ENCODE results near the gene SNX33. TPM values are rescaled to one million over a fixed set of nuclear protein-coding genes. Genes with fewer than 3 reads are reported as not detected.
"Not testable (repeated sequence)": the region's sequence is repeated elsewhere in the genome, so short reads cannot be mapped to it uniquely, and the experiment has no call there.

The SNX33 gene
- total RNA-seq, 1 donor from 2014 or later = 24.7 TPM

DNA sequence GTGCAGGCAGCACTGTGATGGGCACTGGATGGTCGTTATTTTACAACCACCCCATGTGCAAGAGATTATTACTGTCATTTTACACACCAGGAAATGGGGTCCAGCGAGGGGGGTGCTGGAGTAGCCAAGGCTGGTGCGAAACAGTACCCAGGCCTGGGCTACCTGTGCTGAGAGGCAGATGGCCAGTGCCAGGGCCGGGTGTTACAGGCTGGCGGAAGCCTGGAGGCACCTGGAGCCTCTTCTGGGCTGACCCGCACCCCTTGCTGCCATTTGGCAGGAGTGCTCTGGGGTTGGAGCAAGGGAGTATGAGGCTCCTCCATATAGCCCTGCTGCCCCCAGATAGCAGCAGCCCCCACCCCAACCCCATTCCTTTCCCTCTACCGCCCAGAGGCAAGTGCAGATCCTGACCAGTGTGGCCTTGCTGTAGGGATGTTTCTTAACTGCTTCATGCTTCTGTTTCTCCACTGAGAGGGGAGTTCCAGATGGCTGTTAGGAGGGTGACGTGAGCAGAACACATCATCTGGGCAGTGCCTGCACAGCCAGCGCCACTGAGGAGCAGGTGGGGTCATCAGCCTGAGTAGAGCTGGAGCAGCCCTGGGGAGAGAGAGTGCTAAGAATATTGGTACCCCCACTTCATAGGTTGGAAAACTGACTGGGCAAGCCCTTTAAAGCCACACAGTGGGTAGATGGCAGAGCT is 15.3 kb downstream of the SNX33 start:
- ATAC-seq = no peak

DNA sequence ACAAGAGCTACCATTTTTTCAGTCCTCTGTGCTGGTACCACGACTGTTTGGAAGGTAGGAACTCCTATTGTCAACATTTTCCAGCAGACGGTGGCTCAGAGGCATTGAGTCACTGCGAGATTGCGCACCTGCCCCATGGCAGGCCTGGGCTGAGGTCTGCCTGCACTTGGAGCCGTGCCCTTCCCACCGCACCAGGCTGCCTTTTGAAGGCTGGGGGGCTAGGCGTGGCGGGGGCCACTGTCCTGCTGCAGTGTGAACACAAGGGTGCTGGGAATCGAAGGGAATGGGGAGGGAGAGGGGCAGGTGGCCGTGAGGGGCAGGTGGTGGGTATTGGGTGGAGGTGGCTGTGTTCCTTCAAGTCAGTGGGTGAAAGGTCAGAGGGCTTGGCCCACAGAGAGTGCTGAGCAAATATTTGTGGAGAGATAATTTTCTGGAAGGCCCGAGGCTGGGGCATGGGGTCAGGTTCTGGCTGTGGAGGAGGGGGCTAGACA is 16.3 kb downstream of the SNX33 start:
- ATAC-seq = no peak

DNA sequence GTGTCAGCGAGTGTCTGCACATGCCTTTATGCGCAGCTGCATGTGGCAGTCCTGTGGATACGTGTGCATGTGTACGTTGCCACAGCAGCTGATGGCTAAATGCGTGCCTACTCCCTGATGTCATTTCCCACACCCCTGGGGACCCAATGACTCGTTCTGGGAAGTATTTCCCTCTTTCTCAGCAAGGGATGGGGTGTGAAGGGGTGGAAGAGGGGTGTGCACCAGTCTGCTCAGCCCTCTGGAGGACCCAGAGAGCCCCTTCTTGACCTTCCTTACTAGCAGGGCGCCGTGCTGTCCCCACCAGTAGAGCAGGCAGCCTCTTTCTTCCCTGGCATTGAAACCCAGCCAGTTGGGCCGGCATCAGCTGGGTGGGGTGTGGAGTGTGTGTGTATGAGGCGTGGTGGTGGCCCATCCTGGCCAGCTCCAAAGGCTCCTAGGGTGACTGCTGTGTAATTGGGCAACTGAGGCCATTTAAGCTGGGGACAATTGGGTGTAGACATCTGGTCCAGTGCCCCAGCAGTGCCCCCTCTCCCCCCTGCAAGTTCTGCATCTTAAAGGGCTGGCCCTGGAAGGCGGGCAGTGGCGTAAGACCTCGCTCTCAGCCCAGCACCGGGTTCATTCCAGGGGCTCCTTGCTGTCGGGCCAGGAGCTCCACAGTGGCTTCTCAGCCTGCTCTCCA is 19.2 kb downstream of the SNX33 start:
- ATAC-seq = peak; percentile 77

DNA sequence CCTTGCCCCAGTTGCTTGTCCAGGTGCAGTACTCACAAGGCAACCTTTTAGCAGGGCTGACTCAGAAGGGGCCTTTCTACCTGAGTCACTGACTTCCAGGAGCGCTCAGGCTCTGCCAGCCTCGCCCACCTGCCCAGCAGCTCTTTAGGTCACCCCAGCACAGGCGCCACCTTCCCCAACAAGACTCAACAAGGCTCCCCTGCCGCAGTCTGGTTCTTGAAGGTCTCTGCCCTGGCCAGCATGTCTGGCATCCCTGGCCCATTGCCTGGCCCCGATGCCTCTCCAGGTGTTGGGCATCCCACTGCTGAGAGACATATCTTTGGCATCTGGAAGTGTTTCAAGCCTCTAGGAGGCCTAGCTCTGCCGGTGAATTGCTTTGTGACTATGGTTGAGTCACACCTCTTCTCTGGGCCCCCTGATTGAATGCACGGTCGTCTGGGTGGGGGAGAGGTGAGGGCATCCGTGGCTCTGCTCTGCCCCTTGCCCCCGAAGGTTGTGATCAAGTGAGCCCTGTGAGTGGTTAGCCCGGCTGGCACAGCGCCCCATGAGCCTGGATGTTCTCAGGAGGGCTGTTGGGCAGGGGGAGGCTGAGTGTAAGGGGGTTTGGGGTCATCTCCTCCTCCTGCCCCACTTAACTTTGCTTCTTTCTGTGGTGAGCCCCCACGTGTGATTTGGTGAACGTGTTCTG is 21.6 kb downstream of the SNX33 start:
- peak; percentile 69 for ATAC-seq

DNA sequence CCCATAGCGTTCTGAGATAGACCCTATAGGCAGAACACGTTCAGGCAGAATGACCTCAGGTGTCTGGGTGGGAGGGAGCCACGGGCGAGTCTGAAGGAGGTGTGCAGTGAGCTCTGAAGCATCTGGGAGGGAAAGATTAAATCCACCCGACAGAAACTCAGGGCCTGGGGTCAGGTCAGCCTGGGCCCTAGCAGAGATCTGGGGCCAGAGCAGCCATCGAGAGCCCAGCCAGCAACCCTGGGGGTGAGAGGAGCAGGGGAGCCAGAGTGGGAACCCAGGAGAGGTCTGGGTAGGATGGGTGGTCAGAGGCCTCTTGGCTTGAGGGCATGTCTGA is 22.1 kb downstream of the SNX33 start:
- no peak for ATAC-seq

DNA sequence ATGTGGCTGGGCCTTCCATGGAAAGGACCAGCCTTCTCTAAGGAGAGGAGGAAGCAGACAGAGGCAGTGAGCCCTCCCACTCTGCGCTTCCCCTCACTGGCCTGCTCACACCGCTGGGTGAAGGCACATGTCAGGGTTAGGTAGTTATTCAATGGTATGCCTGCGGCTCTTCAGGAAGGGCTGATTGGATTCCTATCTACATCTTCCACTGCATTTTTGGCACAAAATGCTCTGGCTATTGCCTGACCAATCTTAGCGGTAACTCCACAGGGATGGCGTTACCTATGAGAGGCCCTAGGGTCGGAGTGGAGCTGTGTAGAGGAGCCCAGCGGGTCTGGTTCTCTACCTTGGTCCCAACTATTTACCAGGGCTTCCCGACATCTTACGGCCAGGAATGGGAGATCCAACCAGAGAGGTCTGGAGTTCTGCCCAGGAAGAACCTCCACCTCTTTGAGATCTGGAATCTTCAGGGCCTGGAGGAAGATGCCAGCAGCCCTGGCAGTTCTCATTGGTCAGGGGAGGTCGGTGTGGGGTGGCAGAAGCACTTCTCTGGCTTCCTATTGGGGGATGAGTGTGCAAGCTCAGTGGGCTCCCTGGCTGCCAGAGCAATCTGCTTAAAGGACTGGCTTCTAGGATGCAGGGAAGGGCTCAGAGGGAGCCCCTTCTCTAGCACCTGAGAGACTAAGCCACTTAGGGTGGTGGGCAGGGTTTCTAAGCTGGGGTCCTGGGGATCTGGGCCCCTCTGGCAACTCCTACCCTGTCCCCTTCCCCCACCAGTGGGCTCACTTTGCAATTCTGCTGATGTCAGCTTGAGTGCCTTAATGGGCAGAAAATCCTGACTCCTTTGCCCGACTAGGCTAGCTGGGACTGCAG is 24.3 kb downstream of the SNX33 start:
- no peak for ATAC-seq

DNA sequence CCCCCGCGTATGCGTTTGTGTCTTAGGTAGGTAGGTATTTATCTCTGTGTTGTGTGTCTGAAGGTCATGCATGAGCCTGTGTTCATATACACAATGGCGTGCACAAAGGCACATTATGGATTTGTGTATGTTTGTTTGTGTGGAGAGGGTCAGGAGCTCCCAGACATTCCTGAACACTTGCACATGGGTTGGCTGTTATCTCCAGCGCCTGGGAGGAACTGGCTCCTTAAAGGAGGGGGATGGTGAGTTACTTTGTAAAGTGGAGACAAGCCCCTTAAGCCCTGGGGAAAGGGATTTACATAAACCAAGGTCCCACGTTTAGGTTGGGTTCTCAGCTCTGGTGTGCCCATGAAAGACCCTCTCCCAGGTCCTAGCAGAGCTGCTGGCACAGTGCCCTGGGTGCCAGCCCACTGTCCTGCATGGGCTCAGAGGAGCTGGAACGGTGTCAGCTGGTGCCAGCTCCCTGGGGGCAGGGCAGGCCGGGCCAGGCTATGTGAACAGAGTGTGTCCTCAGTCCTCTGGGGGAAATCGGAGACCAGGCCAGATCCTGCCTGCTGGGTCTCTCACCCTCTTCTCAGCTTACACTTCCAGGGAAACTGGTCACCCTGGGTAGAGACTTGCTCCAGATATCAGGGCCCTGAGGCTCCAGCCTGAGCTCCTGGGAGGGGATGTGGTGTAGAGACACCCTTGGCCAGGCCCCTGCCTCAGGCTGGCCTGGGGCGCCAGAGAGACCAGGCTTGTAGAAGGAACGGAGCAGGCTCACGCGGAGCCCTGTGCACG is 25.1 kb downstream of the SNX33 start:
- ATAC-seq = no peak

DNA sequence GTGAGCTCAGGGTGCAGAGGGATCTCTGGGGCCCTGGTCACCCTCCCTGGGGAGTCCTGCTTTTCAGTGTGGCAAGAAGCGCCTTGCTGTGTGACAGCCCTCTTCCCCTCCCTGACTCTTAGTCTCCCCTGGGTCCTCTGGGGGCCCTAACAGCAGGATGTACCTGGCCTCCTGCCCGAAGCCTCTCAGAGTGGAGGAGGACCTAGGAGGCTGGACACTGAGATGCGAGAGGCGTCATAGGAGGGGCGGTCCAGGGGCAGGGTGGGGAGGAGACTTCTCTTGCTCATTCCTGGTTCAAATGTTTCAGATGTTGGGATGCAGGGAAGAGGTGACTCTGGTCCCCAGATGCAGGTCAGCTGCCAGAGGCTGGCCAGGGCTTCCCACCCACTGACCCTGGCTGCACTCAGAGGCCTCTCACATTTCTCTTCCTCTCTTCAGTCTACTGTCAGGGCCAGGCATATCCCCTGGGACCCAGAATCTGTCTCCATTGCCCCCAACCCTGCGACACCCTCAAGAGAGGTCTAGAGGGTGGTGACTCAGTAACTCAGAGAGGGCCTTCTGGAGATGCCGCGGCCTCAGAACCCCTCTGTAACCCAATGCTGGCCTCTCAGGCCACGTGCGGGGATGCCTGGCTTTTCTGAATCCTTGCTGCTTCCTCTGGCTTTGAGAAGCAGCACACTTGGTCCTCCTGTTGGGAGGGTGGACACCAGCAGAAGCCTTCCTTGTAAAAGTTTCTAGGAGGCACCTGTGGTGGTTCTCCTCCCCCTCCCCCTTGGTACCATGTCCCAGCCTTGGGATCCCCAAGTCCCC is 25.9 kb downstream of the SNX33 start:
- no peak for ATAC-seq

DNA sequence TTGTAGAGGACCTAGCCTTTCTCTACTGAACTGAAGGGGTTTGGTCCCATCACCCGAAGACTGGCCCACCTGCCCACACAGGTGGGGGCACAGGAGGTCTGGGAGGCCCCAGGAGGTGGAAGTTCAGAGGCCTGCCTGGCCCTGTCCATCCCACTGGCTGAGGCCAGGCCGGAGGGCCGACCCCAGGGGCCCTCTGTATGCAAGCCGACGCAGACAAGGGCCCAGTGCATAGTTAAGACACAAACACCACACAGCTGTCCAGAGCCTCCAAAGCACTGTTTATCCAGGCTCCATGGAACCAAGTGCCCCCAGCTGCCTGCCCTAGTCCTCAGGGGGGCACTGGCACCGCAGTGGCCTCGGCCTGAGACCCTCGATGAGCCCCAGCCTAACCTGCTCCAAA is 26.7 kb downstream of the SNX33 start:
- ATAC-seq = no peak

DNA sequence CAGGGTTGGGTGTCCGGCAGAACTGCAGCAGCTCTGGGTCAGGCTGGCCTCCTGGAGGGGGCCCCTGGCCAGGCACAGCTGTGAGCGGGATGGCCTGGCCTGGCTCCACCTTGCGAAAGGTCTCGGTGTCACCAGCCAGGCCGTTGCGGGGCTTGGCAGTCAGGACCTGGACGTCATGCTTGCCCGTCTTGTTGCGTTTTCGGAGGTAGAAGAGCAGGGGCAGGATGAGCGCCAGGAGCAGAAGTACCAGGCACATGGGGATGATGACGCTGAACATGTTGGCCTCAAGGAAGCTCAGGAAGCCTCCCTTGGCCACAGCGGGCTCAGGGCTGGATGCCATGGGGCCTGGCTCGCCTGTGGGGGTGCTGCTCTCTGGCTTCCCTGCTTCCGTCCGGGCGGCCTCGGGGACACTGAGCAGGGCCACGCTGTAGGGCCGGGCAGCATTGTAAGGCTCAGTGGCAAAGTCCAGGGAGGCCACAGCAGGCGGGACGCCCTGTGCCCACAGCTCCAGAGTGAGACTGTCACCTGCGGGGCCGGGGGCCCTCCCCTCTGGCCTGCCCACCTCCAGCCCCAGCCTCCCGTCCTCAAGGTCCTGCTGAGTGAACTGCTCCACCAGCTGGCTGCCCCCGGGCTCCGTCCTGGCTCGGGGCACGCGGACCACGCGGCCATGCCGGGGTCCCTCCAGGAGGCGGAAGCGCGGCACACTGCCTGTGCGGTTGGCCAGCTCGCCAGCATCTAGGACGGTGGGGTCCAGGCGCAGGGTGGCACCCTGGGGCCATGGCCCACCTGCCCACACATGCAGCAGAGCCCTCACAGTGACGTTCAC is 28.1 kb downstream of the SNX33 start:
- no peak for ATAC-seq

DNA sequence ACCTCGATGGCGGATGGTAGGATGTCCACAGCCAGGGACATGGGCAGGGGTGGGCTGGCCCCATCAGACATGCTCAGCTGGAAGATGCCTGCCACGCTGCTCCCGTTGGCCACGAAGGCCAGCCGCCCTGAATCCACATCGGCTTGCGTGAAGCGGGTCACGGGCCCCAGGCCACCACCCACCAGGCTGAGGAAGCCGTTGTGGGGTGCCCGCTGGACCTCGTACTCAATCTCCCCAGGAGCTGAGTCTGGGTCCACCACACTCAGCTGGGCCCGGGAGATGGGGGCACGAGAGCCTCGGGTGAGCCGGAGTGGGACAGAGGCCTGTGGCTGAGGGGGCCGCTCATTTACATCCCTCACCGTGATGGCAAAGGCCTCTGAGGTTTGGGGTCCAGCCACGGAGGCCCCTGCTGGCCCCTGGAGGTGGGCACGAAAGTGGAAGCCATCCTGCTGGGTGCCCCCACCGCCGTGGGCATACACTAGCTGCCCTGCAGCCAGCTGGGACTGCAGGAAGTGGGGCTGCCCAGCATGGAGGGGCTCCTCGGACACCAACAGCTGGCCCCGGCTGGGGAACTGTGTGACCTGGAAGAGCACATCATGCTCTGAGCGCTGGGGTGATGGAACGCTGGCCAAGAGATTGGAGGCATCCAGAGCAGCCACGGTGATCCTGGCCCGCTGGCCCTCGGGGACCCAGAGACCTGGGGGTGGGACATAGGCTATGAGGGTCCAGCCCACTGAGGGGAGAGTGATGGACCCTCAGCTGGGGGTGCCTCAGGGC is 29.2 kb downstream of the SNX33 start:
- no peak for ATAC-seq

DNA sequence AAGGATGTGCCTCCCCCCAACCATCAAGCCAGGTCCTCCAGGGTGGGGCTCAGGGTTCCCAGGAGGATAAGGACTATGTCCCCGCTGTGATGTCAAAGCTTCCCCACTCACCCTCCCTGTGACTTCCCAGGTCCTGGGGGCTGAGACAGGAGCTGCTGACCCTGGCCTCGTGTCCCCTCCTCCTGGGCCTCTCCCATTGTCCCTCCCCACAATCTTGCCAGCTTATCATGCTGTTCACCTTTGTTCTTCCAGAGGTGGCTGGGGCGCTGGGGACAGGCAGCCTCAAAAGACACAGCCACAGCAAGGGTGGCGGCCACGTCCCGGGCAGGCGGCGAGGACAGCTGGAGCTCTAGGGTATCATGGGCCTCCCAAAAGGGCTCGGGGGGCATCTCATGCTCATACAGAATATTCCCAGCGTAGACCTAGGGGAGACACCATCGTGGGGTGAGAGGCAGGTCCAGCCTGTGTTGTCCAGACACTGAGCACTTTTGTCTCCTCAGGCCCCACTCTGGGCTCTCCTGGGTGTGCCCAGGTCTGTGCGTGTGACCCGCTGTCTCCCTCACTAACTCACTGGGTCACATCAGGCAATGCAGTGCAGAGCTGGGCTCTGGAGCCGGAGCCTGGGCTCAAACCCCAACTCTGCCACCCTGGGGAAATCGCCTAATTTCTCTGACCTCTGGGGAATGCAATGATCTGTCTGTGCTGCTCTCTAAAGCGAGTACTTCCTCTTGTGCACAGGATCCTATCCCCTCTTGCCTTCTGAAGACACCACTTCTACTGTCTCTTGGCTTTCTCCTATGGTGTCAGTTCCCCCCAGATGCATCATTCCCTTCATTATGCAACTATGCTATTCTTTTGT is 30.0 kb downstream of the SNX33 start:
- no peak for ATAC-seq

DNA sequence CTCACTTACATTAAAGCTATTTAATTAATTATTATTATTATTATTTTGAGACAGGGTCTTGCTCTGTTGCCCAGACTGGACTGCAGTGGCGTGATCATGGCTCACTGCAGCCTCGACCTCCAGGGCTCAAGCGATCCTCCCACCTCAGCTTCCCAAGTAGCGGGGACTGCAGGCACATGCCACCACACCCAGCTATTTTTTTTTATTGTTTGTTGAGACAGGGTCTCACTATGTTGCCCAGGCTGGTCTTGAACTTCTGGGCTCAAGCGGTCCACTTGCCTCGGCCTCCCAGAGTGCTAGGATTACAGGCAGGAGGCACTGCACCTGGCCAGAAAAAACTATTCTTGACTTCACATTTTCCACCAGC is 30.6 kb downstream of the SNX33 start:
- ATAC-seq = not testable (repeated sequence)

DNA sequence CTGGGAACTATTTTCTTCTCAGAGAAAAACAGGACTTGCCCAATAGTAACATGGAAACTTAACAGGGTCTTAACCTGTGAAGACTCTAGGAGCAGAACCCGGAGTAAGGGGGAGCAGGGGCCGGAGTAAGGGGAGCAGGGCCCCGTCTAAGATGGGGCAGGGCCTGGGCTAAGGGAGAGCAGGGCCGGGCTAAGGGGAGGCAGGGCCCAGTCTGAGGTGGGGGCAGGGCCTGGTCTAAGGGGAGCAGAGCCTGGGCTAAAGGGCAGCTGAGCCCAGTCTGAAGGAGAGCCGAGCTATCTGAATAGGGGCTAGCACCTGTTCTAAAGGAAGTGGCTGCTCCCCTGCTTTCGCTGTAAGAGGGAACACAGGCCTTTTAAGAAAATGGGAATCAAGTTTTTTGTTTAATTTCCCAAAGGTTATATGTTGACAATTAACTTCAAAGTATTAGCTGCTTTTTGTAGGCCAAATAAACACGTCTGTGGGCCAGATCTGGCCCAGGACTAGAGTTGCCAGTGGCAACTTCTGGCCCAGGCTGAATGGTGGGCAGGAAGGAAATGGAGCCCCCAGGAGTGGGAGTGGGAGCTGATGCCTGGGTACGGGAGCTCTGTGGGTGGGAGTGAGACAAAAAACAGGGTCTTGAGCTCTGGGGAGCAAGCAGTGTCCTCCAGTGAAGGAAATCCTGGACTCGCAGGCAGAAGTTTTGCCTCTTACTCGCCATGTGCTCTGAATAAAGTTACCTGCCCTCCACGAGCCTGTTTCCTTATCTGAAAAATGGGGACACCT is 32.5 kb downstream of the SNX33 start:
- no peak for ATAC-seq

DNA sequence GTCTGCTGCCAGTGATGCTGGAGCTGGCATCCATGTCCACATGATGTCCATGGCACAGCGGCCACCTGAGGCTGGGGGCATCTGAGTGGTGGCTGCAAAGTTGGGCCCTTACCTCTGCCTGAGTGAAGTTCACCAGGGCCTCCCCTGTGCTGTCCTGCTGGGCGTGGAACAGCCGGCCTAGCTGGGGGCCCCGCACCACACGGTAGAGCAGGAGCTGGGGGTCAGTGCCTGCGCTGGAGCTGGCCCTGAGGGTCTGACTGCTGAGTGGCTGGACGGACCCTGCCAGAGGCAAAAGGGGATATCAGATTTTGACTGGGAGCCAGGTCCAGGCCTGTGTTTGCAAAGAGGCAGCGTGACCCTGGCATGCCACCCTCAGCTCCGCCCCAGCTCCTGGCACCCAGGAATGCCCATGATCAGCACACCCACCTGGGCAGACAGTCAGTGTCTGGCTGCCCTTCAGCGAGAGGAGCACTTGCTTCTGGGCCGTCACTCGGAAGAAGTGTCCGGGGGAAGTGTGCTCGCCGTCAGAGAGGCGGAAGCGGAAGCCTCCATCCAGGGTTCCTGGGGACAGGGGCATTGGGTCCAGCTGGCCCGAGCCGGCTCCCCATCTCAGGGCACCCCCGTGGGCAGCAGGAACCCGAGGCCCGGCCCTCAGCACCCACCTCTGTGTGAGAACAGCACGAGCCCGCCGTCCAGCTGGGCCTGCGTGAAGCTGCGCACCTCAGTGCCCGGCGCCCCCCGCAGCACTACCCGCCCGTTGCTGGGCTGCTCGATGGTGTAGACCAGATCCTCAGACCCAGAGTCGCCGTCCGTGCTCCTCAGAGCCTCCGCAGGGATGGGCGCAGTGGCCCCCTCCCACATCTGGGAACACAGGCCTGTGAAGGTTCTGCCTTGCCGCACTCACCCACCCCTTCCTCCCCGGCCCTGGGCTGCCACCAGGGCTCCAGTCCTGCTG is 34.7 kb downstream of the SNX33 start:
- no peak for ATAC-seq

DNA sequence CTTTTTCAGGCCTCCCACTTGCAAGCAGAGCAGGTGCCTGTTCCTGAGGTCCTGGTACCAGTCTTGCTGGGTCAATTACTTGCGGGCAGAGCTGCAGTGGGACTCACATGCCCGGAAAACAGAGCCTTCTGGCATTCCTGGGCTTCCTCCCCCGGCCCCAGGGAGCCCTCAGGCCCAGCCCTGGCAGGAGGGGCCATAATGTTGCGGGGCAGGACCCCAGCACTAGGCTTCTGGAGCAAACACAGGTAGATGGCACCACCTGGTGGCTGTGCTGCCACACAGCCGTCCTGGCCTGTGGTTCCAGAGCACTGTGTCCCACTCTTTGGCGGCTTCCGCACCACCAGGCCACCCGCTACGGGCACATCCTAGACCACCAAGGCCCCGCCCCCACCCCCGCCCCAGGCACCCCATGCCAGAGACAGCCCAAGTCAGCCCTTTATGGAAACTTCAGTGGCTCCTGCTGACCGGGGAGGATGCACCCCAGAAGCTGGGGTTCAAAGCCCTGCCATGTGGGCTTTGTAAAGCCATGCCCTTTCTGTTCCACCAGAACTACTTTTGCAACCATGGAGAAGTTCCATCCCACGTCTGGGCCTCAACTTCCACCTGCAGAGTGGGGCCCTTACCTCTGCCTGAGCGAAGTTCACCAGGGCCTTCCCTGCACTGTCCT is 36.1 kb downstream of the SNX33 start:
- peak; percentile 62 for ATAC-seq
